GM18858 (cell line): ENCODE results near the gene KRT13.

Experiments
- ATAC-seq: cut with Tn5 transposase; IDR thresholded peaks from one replicate; pipeline ENCODE4 v1.9.1; 2021; ENCODE audit not compliant: unreplicated experiment

KRT13 gene

DNA sequence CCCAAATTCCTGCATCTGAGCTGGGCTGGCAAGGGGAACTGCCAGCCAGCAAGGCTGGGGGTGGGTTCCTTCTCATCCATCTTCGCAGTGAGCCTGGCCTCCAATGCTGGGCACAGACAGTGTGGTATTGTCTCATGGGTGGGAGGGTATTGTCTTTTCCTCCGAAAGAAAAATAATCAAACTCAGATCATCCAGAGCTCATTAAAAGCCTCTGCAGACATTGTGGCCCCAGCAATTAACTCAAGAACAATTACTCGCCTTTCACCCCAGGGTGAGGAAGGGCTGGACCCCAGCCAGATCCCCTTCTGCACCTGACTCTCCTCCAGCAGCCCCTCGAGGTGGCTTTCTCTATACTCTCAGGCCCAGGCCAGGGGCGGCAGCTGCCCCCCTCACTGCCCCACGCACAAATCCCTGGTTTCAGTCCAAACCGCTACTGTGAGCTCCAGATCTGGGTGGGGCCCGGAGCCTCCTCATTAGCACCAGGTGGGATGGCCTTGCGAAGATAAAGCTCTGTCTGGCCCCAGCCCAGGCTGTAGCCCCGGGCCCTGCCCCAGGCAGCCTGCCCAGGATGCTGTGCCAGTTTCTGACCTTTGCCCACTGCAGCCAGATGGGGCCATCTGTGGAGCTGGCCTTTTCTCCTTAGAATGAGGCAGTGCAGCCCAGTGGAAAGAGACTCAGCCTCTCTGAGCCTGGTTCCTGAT, 15.6 kb upstream of the KRT13 start:
- no peak for ATAC-seq

DNA sequence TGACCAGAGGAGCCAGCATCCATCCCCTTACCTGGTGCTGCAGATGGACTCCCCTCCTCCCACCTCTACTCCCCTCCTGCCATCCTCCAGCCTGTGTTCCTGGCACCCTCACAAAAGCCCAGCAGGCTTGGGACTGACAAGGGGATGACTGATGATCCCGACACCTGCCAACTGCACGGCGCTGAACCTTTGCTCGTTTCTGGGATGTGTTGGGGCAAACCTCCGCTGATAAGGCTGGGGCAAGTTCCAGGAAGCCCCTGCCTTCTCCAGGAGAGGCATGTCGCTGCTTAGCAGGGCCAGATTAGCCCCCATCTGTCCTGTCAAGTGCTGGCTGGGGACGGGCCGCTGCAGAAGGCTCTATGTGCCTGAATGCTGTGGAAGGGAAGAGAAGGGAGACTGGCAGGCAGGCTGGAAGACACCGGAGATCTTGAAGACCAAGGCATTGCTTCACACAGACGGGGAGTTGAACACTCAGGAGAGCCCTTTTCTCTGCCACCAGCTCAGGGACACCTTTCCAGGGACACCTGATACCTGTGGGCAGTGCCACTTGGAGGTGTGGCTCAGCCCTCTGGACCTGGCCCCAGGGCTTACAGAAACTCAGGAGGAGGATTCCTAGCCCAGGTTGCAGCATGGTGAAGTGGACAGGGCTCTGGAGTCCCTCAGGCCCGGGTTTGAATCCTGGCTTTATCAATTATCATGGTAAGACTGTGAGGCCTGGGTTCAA, 14.3 kb upstream of the KRT13 start:
- no peak for ATAC-seq

- no peak for ATAC-seq
These were observed 13.5 kb upstream of the KRT13 start, which contains the start of gene KRT15 for GRCh38 chr17:41518789-41519449. Gene KRT15 (minus strand): TSS chr17:41518890. CDS start chr17:41518827, 63 bp downstream.

DNA sequence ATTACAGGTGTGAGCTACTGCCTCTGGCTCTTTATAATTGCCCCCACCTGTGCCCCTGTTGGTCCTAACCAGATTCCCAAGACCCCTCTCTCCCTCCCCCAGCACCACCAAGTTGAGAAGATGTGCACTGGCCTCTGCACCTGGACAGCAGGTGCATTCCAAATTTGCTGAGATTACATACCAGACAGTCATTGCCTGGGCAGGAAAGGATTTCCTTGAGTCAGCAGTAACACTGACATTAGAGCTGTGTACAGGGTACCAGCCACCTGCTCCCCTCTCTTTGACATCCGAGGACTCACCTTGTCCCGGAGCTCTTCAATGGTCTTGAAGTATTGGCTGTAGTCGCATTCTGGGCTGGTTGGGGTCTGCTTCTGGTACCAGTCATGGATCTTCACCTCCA, 12.6 kb upstream of the KRT13 start:
- no peak for ATAC-seq

GRCh38 chr17:41516830-41517283, 11.4 kb upstream of the KRT13 start:
- ATAC-seq = no peak

DNA sequence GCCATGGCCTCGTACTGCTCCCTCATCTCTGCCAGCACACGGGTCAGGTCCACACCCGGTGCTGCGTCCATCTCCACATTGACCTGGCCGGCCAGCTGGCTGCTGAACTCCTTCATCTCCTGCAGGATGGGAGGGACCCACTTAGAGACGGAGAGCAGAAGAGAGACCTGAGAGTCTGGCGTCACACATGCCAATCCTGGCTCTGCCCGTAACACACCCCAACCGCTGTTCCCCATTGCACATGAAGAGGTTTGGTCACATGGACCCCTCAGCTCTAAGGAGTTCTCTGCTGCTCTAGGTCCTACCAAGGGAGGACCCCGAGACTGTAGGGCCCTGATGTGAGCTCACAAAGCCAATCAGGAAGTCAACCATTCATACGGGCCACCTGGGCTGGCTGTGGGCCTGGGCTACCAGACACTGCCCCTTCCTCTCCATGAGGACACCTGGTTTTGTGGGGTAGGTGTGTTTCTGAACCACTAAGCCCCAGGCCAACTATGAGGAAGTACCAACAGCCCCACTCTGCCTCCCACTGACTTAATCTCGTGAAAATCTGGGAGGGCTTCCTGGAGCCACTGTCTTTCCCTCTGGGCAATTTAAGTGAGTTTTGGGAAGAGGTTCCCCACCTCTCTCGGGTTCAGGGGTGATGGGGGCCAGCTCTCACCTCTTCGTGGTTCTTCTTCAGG, 10.9 kb upstream of the KRT13 start:
- ATAC-seq = no peak

- no peak for ATAC-seq
These were observed 7.7 kb upstream of the KRT13 start for GRCh38 chr17:41513168-41513547.

DNA sequence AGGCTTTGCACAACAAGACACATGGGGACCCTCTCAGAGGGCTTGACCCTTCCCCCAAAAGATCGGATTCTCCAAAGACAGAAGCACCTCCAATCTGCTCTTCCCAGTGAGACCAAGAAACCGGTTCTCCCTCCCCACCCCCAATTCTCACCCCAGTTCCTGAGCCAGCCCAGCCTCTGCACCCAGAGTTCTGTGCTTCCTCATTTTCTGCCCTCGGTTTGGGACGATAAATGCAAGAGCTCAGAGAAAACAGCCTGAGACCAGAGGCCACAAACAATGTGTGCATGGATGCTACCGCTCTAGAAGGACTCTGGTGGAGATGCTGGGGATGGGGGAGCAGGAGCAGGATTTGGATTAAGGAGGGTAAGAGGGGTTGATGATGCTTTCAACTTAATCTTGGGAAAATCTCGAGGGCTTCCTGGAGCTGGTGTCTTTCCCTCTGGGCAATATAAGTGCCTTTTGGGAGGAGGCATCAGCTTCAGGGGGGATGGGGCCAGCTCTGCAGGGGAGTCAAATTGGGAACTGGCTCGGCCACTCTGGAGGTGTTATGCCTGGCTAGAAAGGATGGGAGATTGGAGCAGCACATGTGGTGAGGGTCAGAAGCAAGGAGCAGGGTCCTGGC, 7.2 kb upstream of the KRT13 start:
- no peak for ATAC-seq

GRCh38 chr17:41511716-41512115, 6.3 kb upstream of the KRT13 start:
- no peak for ATAC-seq

DNA sequence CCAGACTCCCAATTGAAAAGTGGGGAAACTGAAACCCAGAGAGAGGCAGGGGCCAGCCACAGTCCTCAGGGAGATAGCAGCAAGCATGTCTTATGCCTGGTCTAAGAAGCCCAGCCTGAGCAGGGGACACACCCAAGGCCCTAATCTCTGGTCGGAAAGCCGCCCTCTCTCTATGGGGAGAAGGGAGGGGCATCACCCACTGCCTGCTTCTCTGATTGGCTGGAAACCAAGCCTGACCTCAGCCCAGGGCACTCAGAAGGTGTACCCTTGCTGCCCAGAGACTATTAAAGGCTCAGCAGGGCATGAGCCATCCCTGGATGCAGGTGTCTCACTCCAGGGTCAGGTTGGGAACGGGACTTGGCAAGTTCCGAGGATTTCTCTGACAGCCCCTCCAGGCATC, 5.7 kb upstream of the KRT13 start:
- ATAC-seq = no peak

DNA sequence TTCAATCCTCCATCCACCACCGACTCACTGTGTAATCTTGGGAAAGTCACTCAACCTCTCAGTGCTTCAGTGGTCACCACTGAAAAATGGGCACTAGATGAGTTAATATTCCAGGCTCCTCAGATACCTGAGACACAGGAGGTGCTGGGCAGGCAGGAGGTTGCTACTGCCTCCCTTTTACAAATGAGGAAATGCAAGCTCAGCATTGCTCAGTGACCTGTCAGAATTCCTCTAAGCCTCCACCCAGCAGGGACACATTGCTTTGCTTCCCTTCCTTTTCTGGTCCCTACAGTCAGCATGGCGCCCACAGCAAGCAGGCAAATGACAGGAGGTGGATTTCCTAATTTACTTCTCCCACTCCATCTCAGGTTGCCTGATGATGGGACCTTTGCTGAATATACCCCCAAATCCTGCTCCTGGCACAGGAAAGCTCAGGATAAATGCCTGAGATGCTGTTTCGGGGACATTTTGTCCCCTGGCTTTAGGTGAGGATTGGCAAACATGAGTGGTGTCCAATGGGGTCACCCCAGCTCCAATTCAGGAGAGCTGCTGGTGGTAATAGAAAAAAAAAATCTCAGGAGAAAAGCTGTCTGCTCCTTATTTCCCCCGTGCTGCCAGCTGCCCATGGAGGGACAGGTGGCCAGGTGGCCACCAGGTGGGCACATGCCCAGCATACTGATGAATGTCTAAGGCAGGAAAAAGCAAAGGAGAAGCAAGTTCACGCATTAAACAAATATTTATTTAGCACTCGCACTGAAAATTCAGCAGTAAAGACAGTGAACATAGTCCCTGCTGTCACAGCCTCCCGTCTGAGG, 5.0 kb upstream of the KRT13 start:
- no peak for ATAC-seq

DNA sequence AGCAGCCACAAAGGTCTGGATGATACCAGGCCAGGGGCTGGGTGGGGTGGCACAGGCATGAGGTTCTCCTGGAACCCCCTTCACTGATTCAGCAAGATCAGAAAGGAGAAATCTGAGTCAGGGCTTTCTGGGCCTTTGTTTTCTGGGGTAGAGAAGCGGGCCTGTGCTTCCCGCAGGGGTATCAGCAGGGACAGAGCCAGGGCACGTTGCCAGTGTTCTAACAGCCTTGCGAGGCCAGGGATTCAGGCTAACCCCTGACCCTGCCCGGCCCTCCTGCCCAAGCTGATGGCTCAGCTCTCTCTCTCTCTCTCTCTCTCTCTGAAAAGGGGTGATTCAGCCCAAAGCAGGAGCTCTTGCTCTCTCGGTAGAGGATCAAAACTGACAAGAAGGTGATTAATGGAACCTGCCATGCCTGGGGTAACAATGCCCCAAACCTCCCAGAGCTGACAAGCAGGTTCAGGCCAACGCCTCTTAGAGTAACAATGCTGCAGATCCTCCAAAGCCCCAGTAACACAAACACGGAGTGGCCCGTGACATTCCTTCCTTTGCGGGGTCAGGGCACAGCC, 2.0 kb upstream of the KRT13 start:
- no peak for ATAC-seq

- no peak for ATAC-seq
These were observed 676 bp upstream of the KRT13 start for GRCh38 chr17:41505809-41506767.

GRCh38 chr17:41504246-41504977, 1.0 kb downstream of the KRT13 start:
- ATAC-seq = no peak

DNA sequence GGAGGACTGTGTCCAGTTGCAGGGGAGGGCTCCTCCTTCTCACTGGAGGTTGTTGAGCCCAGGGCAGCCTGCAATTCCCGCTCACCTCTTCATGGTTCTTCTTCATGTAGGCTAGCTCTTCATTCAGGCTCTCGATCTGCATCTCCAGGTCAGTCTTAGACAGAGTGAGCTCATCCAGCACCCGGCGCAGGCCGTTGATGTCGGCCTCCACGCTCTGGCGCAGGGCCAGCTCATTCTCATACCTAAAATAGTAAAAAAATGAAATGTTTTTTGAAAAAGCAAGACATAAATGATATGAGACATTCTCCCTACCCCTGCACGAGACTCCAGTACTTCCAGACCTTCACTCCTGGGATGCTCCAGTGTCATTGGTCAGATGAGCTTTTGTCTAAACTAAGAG, 2.2 kb downstream of the KRT13 start:
- ATAC-seq = no peak

- no peak for ATAC-seq
These were observed 5.1 kb downstream of the KRT13 start for GRCh38 chr17:41500131-41500911.

DNA sequence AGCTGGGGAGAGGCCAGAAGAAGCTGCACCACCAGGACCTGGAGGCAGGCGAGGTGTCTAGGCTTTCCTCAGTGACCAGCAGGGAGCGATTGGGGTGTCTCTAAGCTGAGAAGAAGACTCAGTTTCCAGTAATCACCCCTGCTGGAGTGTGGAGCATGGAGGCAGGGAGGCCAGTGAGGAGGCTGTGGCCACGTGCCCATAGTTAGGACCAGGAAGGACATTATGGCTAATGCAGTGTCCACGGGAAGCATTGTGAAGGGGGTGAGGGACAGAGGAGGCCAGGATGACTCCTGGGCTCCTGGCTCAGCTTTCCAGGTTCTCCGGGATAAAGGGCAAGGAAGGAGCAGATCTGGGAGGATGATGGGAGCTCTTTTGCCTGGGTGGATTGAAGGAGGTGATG, 5.7 kb downstream of the KRT13 start:
- no peak for ATAC-seq
